Stimulated activated CD4-positive, alpha-beta T cell treated with anti-CD3 and anti-CD28 coated beads, Interleukin-4, amount 100 ng/mL, for 24 hours (primary cell): Measurements from ENCODE around the gene TTC33.
"Not testable (repeated sequence)": the region's sequence is repeated elsewhere in the genome, so short reads cannot be mapped to it uniquely, and the experiment has no call there.

ENCODE experiments used
- DNase-seq: peaks from one replicate; pipeline ENCODE4 v3.0.0-alpha.2; 2020

The TTC33 gene

DNA sequence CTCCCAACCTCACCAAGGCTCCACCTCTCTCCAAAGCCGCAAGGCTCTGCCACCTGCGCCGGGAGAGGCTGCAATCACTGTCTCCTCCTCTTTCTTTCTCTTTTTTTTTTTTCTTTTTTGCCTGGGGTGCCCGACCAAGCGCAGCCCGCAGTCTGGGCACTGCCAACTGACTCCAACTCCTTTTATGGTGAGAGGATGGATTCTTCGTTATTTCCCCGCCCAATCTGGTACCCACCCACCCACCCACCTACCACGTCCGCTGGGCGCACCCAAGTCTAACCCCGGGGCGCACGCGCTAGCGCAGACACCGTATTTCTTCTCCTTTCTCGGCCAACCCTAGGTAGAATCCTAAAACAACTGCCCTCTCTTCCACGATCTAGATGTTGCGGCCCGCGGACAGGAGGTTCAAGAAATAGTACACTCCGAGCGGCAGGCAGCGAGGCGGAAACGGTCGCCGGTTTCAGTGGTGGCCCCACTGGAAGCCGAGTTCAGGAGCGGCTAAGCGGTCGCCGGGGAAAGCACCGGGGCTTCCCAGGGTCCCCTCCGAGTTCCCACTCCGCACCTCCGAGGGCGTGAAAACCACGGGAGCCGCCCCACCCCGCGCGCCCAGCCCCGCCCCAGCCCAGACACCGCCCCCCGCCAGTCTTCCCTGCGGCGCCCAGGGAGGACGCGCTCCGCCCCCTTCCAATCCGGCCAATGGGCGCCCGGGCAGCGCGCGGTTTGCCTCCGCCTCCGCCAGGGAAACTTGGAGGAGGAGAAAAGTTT is 76.4 kb downstream of the TTC33 start:
- DNase-seq: peak; percentile 94

DNA sequence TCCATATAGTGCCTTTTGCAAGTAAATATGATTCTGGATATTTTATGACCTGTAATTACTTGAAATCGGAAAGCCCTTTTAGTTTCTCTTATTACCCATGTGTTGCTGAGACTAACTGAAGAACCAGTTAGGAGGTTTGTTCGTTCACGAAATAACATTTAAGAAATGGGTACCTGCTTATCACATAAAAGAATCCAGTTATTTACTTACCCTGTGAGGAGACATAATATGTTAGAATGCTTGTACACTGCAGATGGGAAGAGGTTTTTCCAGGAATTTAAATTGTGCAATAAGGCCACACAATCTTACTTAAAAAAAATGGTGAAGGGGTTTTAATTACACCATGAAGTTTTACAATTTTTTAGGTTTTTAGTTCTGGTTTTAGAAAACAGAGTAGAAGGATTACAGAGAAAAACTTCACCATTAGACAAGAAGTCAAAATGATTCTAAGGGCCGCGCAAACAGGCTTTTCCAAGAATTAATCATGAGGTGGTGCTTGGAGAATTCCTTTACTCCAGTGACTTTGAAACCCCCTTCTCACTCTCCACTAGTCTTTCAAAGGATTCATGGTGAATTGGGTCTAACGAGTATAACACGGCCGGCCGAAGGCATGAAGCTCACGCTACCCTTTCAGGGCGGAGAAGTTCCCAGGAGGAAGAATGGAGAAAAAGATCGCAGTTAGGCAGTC is 77.2 kb downstream of the TTC33 start:
- no peak for DNase-seq

DNA sequence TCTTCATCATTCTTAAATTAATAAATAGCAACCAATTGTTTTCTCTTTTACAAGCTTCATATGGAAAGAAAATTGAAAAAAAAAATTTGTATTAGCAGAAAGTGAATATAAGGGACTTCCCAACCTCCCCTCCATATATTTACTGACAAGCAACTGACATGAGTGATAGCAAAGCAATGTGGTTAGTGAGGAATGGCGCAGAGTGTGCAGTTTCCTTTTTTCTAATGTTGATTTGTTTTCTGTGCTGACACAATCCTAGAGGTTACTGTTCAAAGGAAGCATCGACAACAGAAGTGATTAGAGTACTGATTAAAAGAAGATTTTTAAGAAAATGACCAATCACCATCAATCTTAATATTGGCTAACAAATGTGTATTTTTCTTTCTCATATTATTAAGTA is 77.7 kb downstream of the TTC33 start:
- DNase-seq: no peak

DNA sequence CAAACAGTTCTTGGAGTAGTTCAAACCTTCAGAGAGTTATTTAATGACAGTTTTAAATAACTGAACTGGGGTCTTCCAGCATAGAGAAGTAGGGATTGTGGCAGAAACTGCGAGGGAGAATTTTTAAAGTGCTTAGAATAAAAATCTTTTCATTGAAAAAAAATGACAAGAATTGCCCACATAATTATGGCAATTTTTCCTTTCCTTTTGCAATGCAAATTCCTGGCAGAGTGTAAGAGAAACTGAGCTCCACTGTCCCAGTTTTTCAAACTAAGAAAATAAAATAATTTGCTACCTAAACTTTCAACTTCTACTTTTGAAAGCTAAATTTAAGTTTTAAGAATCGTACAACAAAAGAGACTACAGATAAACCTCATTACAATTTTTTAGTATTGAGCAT is 78.3 kb downstream of the TTC33 start:
- DNase-seq: no peak

DNA sequence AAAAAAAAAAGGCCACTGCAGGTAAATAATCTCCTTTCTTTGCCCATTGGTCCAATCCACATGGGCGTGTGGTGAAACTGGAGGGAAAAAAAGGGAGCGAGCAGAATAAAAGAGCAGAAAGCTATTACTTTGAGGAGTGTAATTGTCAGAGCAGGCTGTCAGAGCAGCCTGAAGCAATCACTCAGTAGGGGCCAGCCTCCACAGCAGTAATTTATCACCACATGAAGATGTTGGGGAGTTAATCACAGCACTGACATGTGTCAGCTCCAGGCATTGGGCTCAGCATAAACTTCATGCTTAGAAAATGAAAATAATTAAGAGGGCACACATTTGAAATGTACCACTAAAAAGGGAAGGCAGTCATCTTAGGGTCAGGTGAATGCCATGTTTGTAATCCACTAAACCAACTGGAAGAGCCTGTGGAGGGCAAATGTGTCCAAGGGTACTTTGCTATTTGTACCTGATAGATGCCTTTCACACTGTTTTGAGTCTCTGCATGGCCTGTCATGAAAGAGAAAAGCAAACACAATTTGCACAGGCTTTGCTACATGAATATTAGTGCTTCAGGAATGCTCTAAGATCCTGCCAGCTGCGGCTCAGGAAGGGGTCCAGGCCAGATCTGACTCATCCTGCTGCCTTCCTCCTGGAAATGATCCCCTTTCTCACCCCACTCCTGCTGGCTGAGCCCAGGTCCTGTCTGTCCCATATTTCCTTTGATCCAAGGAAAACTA is 79.0 kb downstream of the TTC33 start:
- DNase-seq: no peak

DNA sequence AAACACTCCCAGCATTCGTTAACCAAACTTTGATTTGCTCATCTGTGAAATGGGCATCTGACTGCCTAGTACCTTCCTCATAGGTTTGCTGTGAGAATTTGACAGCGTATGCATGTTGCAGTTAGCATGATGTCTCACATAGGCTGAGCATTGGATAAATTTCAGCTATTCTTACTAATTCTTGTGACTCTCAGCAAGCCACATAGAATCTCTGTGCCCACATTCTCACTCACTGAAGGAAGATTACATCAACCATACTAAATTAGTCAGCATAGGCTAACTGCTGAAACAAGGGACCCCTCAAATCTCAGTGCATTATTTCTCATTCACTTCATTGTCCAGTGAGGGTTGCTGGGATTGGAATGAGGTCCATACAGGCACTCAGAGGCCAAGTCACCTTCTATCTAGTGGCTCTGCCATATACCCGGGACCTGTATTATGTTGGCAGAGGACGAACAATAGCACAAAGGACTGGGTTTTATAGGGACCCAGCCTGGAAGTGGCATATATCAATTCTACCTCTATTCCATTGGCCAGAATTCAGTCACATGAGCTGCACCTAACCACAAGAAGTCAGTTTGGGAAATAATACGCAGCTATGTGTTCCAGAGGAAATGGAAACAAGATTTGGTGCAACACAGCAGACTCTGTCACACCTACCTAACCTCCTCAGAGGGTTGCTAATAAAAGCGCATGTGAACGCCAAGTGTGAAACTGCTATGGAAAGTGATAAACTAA is 80.2 kb downstream of the TTC33 start:
- peak; percentile 45 for DNase-seq

DNA sequence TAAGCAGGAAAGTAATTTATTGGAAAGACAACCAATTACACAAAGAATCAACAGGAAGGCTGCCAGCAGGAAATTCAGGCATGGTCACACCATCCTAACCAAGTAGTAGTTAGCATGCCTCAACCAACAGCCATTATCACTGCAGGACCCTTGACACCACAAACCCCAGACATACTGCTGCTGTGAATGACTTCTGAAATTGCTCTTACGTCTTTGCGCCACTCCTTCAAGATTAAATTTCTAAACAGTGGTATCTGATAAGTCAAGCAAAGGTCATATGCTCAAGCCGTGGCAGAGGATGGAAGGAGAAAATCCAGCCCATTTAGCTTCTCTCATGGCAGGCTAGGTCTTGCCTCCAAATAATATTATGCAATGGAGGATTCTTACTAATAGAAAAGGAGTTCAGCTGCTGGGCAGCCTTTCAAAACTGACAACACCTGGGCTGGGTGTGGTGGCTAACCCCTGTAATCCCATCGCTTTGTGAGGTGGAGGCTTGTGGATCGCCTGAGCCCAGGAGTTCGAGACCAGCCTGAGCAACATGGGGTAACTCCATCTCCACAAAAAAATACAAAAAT is 81.0 kb downstream of the TTC33 start:
- DNase-seq: no peak

DNA sequence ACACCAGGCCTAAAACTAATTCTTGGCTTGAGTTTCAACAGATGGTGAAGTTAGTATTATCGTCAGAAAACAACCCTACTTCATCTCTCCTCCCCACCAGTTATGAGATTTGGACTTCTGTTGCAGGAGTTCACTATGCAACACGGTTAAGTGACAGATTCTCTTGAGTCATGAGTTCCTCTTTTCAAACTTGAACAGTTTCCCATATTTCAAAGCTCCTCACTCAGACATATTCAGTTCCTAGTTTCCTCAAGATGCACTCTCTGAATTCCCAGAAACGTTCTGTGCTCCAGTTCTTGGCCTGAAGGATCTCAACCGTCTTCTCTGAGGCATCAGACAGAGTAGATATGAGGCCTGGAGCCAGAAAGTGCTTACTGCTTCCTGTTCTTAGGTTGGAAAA is 83.3 kb downstream of the TTC33 start:
- DNase-seq: no peak

DNA sequence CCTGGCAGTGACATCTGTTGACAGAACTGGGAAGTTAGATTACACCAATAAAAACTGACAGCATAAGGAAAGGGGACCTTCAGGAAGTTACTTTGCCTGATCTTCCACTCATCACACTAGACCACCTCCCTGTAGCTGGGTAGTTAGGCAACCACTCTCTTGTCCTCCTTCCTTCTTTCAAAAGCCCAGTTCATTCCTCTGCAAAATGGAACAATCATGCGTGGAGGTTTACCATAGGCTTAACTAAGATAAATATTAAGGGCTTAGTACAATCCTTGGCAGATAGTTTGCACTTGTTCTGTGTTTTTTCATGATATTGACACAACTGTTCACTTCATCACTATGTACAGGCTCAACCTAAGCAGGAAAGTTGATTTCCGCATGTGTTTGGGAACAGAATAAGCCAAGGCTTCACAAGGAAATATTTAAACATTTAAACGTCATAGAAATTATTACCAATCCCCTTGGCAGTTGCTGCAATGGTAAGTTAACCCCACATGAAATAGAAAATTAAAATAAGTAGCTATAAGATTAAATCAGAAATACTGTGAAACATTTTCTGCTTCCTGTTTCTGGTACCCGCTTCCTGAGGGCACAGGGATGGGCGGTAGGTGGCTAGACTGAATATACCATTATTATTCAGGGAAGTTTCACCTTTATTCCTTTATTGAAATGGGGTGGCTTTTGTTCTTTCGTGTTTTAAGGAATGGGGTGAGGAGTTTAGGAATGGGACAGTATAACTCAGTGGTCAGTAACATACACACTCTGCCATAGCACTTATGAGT is 86.0 kb downstream of the TTC33 start:
- no peak for DNase-seq

DNA sequence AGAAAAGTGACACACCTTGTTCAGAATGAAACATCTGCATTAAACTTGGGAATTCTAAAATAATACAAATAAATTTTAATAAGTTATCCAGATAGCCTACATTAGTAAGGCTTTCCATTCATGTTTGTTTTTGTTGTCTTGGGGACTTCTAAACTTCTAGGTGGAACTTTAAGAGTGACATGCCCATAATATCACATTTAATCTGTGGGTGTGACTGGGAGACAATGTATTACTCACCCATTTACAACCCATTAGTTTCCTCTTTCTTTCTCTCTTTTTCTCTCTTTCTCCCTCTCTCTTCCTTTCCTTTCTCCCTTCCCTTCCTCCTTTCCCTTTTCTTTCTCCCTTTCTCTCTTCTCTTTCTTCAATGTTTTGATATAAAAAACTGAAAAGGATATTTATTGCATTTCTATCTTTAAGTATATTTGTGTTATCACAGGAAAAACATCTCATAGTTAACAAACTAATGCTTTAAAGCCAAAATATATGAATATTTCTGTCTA is 88.5 kb downstream of the TTC33 start:
- no peak for DNase-seq

DNA sequence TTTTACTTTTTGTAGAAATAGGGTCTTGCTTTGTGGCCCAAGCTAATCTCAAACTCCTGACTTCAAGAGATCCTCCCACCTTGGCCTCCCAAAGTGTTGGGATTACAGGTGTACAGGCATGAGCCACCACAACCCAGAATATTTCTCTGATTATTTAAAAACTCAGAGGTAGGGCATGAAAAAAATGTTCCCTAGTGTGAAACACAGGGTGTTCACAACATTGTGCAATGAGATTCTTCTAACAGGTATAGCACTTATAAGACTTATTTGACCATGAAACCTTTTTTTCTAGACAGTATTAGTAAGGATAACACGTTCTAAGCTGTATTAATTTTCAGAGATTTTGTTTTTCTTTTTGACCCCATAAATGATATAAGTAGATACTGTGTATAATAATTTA is 89.1 kb downstream of the TTC33 start:
- no peak for DNase-seq

DNA sequence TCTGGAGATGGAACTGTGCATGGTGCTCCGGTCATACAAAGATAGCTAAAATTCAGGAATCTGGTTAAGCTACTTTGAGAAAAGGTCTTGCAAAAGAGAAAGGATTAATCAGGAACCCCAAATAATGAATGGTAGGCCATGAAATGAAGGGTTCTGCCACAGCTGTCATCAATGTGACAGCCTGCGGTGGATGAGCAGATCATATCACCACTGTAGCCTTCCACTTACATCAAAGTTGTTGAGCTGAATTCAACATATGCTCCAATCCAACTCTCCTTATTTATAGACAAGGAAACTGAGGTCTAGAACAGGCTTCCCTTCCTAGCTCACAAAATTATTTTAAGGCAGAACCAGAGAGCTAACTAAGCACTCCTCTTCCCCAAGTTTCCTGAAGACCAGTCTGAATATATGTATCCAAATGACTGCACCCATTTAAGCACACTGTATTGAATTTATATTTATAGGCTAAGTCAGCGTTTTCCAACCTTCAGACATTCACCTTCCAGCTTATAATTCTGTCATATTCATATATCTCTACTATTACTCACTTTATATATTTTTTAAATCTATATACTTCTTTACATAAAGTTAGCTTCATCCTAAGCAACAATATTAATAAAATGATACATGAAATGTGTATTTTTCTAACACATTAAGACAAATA is 90.0 kb downstream of the TTC33 start:
- no peak for DNase-seq

DNA sequence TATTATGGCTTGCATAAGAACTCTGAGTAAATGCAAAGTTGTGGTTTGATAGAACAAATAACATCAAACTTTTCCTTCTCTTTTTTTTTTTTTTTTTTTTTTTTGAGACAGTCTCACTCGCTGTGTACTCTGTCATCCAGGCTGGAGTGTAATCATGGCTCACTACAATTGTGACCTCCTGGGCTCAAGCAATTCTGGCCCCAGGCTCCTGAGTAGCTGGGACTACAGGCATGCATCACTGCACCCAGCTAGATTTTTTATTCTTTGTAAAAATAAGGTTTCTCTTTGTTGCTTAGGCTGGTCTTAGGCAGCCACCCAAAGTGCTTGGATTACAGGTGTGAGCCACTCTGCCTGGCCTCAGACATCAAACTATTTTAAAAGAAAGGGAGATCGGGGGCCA is 95.0 kb downstream of the TTC33 start:
- DNase-seq: no peak

DNA sequence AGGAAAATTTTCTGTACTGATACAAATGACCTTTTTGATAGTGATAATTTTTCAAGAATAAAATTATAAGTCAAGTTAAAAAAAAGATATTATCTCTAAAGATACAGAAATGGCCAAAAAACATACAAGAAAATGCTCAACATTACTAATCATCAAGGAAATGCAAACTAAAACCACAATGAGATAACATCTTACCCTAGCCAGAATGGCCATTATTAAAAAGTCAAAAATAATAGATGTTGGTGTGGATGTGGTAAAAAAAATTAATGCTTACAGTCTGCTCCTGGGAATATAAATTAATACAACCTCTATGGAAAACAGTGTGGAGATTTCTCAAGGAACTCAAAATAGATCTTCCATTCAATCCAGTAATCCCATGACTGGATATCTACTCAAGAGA is 99.0 kb downstream of the TTC33 start:
- no peak for DNase-seq

DNA sequence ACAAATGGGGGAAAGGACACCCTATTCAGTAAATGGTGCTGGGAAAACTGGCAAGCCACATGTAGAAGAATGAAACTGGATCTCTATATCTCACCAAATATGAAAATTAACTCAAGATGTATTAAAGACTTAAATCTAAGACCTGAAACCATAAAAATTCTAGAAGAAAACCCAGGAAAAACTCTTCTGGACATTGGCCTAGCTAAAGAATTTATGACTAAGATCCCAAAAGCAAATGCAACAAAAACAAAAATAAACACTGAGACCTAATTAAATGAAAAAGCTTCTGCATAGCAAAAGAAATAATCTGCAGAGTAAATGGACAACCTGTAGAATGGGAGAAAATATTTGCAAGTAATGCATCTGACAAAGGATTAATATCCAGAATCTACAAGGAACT is 99.7 kb downstream of the TTC33 start:
- DNase-seq: not testable (repeated sequence)

DNA sequence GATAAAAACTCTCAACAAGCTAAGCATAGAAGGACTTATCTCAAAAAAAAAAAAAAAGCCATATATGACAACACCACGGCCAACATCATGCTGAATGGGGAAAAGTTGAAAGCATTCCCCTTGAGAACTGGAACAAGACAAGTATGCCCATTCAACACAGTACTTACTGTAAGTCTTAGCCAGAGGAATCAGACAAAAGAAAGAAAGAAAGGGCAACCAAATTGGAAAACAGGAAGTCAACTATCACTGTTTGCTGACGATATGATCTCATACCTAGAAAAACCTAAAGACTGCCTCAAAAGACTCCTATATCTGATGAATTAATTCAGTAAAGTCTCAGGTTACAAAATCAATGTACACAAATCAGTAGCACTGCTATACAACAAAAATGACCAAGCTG is 100.6 kb downstream of the TTC33 start:
- no peak for DNase-seq

DNA sequence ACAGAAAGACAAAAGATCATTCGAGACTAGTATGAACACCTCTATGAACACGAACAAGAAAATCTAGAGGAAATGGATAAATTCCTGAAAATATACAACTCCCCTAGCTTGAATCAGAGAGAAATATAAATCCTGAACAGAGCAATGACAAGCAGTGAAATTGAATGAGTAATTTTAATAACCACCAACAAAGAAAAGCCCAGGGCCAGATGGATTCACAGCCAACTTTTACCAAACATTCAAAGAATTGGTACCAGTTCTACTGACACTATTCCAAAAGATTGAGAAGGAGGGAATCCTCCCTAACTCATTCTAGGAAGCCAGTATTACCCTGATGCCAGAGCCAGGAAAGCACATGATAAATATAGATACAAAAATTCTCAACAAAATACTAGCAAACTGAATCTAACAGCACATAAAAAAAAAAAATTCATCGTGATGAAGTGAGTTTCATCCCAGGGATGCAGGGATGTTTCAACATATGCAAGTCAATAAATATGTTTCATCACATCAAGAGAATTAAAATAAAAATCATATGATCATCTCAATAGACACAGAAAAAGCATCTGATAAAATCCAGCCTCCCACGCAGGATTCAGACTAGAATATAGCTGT is 101.3 kb downstream of the TTC33 start:
- DNase-seq: no peak

DNA sequence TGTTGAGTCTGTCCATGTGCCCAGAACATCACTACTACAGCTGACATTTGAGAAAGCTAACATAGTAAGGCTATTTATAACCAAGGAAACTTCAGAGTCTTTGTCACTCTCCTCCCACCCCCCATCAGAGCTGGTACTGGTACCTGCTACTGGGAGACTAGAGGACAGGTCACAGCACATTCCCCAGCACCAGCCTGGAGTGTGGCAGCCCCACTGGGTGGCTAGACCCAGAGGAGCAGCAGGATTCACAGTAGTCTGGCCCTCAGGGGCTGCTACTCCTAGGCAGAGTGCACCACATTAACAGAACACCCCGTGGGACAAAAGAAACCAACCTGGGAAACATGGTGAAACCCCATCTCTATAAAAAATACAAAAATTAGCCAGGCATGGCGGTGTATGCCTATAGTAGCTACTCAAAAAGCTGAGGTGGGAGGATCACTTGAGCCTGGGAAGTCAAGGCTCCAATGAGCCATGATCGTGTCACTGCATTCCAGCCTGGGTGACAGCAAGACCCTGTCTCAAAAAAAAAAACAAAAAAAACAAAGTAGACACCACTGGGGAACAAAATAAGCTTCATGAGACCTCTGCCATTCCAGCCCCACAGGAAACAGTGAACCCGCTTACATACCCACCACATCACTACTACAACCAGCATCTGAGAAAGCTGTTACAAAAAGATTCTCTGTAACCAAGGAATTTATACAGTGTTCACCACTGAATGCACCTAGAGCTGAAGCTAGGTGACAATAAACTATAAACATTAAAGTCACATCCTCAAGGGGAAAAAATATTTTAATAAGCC is 102.3 kb downstream of the TTC33 start:
- no peak for DNase-seq

DNA sequence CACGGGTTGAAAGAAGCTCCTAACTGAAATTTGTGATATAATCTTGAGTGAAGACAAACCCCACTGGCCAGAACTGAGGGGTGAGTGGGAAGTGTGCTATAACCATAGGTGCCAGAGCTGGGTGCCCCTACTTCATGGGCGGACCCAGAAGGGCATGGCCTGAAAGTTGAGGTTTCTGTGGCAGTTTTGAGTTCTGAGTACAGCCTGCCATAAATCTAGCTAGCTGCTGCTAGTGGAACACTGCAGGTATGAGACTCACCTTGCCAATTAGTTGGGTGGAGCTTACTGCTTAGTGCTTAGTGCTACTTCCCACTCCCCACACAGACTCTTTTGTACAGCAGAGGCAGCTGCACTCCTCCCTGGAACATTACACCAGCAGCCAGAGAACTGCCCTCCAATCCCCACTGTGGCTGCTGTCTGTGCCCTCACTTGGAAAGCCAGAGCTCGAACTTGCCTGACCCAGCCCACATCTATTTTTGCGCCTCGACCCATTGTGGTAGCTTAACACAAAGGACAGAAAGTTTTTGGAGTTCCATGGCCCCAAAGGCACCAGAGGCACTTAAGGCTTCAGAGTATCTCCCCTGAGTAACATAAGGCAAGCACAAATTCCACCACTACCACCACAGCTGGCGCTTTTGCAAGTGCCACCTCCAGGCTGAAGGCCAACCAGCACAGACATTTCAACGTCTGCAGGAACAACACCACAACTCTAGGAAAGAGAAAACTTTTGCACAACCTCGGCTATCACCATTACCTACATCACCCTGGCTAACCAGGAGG is 103.1 kb downstream of the TTC33 start:
- no peak for DNase-seq
